ENCODE results near the gene MADD.

The MADD gene

DNA sequence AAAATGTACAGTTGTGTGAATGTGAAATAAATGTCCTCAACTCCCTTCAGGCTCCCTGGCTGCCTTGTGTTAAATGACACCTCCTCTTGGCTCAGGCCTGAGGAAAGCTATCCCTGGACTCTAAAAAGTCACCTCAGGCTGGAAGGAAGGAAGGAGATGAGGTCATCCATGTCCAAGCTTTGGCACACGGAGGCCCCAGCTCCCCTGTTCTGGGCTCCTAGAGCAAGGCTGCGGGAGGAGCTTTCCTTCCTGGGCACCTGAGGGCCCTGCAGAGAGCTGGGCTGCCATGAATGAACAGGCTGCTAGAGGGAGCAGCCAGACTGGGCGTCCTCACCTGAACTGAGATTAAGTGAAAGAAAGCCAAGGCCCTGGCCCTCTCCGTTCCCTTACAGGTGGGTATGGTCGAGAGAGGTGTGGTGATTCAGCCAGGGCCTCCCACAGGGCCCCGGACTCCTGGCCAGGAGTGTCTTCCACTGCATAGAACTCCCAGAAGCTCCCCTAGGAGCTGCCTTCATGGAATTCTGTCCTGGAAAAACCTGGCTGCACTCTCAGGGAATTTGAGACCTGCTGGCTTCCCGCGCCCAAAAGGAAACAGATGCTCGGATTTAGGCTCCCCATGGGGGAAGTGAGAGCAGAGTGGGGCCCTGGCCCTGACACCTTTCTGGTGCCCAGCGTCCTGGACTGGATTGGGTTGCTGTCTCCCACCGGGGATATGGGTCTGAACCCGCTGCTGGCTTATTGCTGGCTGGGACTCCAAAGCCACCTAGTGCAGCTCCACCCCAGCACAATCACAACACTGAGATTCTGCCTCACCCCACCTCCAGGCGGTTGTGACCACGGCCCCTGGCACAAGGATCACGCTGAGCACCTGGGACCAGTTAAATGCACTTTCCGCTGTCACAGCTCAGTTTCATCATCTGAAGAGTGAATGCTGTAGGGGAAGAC, 60.3 kb downstream of the MADD start:
- H3K4me3 ChIP-seq (replicated peaks; ENCODE audit: low read depth, low read length), result no peak overlapping the region
- DNase-seq (ENCODE audit: extremely low read depth, insufficient read length), result no peak
- H3K36me3 ChIP-seq (ENCODE audit: control insufficient read depth, insufficient read depth, low read length), result peaks cover 25% of the 10 kb centered on the region
- TF ChIP-seq, protein P1, sequence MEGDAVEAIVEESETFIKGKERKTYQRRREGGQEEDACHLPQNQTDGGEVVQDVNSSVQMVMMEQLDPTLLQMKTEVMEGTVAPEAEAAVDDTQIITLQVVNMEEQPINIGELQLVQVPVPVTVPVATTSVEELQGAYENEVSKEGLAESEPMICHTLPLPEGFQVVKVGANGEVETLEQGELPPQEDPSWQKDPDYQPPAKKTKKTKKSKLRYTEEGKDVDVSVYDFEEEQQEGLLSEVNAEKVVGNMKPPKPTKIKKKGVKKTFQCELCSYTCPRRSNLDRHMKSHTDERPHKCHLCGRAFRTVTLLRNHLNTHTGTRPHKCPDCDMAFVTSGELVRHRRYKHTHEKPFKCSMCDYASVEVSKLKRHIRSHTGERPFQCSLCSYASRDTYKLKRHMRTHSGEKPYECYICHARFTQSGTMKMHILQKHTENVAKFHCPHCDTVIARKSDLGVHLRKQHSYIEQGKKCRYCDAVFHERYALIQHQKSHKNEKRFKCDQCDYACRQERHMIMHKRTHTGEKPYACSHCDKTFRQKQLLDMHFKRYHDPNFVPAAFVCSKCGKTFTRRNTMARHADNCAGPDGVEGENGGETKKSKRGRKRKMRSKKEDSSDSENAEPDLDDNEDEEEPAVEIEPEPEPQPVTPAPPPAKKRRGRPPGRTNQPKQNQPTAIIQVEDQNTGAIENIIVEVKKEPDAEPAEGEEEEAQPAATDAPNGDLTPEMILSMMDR (IDR thresholded peaks at IDR 0.05; ENCODE audit: insufficient read depth, low read length, poor library complexity, severe bottlenecking), result no peak
- no peaks in the 10 kb centered on the region for H3K27me3 ChIP-seq (replicated peaks; ENCODE audit: control insufficient read depth, insufficient read depth, low read length)

GRCh38 chr11:47331454-47332302, 61.7 kb downstream of the MADD start:
- TF ChIP-seq, protein P1 (IDR thresholded peaks at IDR 0.05; ENCODE audit: insufficient read depth, low read length, poor library complexity, severe bottlenecking), result no peak
- DNase-seq (ENCODE audit: extremely low read depth, insufficient read length), result no peak

DNA sequence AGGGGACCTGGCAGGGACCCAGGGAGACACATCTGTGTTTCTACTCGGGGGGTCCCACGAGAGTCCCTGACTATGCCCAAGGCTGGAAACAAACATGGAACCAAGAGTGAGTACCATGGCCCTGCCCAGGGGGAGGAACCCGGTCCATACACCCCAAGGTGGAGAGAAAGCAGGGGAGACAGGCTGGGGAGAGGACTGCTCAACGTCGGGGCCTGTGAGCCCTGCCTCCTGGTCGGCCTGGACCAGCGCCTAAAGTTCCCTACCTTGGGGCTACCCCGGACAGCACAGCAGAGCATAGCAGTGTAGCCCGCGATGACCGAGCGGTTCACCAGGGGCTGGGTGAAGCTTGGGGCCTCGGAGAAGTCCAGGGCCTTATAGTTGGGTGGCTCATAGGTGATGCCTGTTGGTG, 62.4 kb downstream of the MADD start:
- TF ChIP-seq, protein P1 (IDR thresholded peaks at IDR 0.05; ENCODE audit: insufficient read depth, low read length, poor library complexity, severe bottlenecking), result no peak
- H3K4me3 ChIP-seq (replicated peaks; ENCODE audit: low read depth, low read length), result no peak overlapping the region
- no peak for DNase-seq (ENCODE audit: extremely low read depth, insufficient read length)
- H3K27me3 ChIP-seq (replicated peaks; ENCODE audit: control insufficient read depth, insufficient read depth, low read length), result no peaks in the 10 kb centered on the region
- H3K36me3 ChIP-seq (ENCODE audit: control insufficient read depth, insufficient read depth, low read length), result peaks cover 11% of the 10 kb centered on the region

More at GRCh38 chr11:47331454-47332302, 61.7 kb downstream of the MADD start:
- Histone ChIP-seq H3K36me3 (ENCODE audit: control insufficient read depth, insufficient read depth, low read length) (peaks cover 17% of the 10 kb centered on the region), H3K27me3 (replicated peaks; ENCODE audit: control insufficient read depth, insufficient read depth, low read length) (no peaks in the 10 kb centered on the region), H3K4me3 (replicated peaks; ENCODE audit: low read depth, low read length) (no peak overlapping the region)

DNA sequence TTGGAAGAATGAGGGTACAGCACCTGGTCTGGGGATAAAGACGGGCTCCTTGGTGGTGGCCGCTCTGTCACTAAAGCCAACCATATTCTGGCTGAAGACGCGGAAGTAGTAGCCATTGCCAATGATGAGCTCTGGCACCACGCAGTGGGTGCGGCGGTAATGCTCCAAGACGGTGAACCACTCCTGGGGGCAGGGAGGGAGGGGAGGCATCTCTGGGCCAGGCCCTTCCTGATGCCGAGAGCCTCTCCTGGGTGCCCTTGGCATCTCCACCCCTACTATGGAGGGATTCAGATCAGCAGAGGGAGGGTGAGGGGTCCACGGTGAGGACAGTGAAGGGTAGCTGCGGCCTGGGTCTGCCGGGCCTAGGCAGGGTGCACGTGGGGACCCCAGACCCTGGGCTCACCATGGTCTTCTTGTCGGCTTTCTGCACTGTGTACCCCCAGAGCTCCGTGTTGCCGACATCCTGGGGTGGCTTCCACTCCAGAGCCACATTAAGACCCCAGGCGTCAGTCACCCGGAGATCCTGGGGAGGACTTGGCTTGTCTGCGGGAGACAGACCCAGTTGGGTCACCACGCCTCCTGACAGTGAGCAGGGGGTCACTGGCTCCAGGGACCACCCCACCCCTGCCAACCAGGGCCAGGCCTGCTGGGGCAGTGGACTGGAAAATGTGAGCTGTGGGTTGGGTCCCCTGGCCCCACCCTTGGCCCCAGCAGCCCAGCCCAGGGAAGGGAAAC, 63.0 kb downstream of the MADD start:
- TF ChIP-seq, protein P1 (IDR thresholded peaks at IDR 0.05; ENCODE audit: insufficient read depth, low read length, poor library complexity, severe bottlenecking), result no peak
- H3K27me3 ChIP-seq (replicated peaks; ENCODE audit: control insufficient read depth, insufficient read depth, low read length), result no peaks in the 10 kb centered on the region
- DNase-seq (ENCODE audit: extremely low read depth, insufficient read length), result no peak
- peaks cover 9% of the 10 kb centered on the region for H3K36me3 ChIP-seq (ENCODE audit: control insufficient read depth, insufficient read depth, low read length)
- H3K4me3 ChIP-seq (replicated peaks; ENCODE audit: low read depth, low read length), result no peak overlapping the region

- DNase-seq (ENCODE audit: extremely low read depth, insufficient read length), result no peak
Measured at GRCh38 chr11:47333526-47333845, 63.6 kb downstream of the MADD start.

More at GRCh38 chr11:47333526-47333845, 63.6 kb downstream of the MADD start:
- Histone ChIP-seq H3K27me3 (replicated peaks; ENCODE audit: control insufficient read depth, insufficient read depth, low read length) (no peaks in the 10 kb centered on the region), H3K36me3 (ENCODE audit: control insufficient read depth, insufficient read depth, low read length) (peaks cover 7% of the 10 kb centered on the region), H3K4me3 (replicated peaks; ENCODE audit: low read depth, low read length) (no peak overlapping the region)
- TF ChIP-seq, protein P1 (IDR thresholded peaks at IDR 0.05; ENCODE audit: insufficient read depth, low read length, poor library complexity, severe bottlenecking), result no peak
